SK-N-MC (cell line): ENCODE data around the gene MACF1.
A peak's percentile ranks its signal among the peaks of the same experiment; 100 is the strongest.

ENCODE experiments used
- DNase-seq: peaks from one replicate; pipeline ENCODE4 v3.0.0-alpha.2; 2011; ENCODE audit warnings: low read depth, low spot score
- H3K27ac ChIP-seq: fragments of 200-600 bp; sonication (generic); 2 replicates; pipeline ENCODE4 v1.5.1; 2016; ENCODE audit warnings: mixed run types
- H3K36me3 ChIP-seq: fragments of 200-600 bp; sonication (generic); 2 replicates; pipeline ENCODE4 v1.6.1; 2017; ENCODE audit warnings: antibody characterized with exemption, low read length, mixed read lengths; ENCODE audit not compliant: insufficient read depth
- H3K4me3 ChIP-seq: fragments of 200-600 bp; sonication (generic); 2 replicates; pipeline ENCODE4 v1.5.1; 2016
- H3K9ac ChIP-seq: fragments of 200-600 bp; sonication (generic); 2 replicates; pipeline ENCODE4 v1.8.0; 2017; ENCODE audit warnings: mixed run types, mixed read lengths; ENCODE audit not compliant: insufficient read length
- H3K9me3 ChIP-seq: fragments of 200-600 bp; sonication (generic); 2 replicates; pipeline ENCODE4 v1.6.1; 2017; ENCODE audit warnings: low read depth, mild to moderate bottlenecking, antibody characterized with exemption, low read length, moderate library complexity, mixed read lengths
- EZH2 ChIP-seq: fragments of 200-600 bp; sonication (generic); IDR thresholded peaks from one replicate; pipeline ENCODE4 v1.6.1; 2017; ENCODE audit warnings: antibody characterized with exemption
- FOXP2 ChIP-seq: optimal IDR thresholded peaks from 2 replicates; pipeline ENCODE3; 2011; ENCODE audit warnings: mild to moderate bottlenecking, moderate library complexity; ENCODE audit not compliant: insufficient read depth; ENCODE audit errors: extremely low read length, control extremely low read depth
- POLR2AphosphoS5 ChIP-seq: IDR thresholded peaks from 2 replicates; pipeline ENCODE4 v1.6.1; 2012; ENCODE audit warnings: mild to moderate bottlenecking, low read depth, low read length, borderline replicate concordance

MACF1 gene

GRCh38 chr1:39236971-39237370 is 32.5 kb downstream of the MACF1 start:
- Histone ChIP-seq H3K9ac (no peak overlapping the region), H3K4me3 (no peak overlapping the region), H3K27ac (no peak overlapping the region), H3K36me3 (no peaks in the 10 kb centered on the region), H3K9me3 (no peaks in the 10 kb centered on the region)
- TF ChIP-seq FOXP2 (no peak), EZH2 (no peak), POLR2AphosphoS5 (no peak)
- no peak for DNase-seq

- no peak for TF ChIP-seq FOXP2
- no peak for TF ChIP-seq EZH2
- TF ChIP-seq POLR2AphosphoS5: no peak
- Histone ChIP-seq H3K9me3 (no peaks in the 10 kb centered on the region), H3K9ac (no peak overlapping the region), H3K4me3 (no peak overlapping the region), H3K36me3 (no peaks in the 10 kb centered on the region), H3K27ac (no peak overlapping the region)
- DNase-seq: no peak
Observed at GRCh38 chr1:39238476-39238875, 34.0 kb downstream of the MACF1 start.

- no peak overlapping the region for H3K27ac ChIP-seq
- no peaks in the 10 kb centered on the region for H3K9me3 ChIP-seq
- TF ChIP-seq FOXP2 (no peak), POLR2AphosphoS5 (no peak), EZH2 (no peak)
- H3K4me3 ChIP-seq: no peak overlapping the region
- DNase-seq: no peak
- no peaks in the 10 kb centered on the region for H3K36me3 ChIP-seq
- H3K9ac ChIP-seq: no peak overlapping the region
Observed at GRCh38 chr1:39239968-39240367, 35.5 kb downstream of the MACF1 start.

GRCh38 chr1:39243302-39243701 is 38.8 kb downstream of the MACF1 start:
- Histone ChIP-seq H3K9me3 (no peaks in the 10 kb centered on the region), H3K4me3 (no peak overlapping the region), H3K27ac (no peak overlapping the region), H3K9ac (no peak overlapping the region), H3K36me3 (no peaks in the 10 kb centered on the region)
- no peak for DNase-seq
- no peak for TF ChIP-seq POLR2AphosphoS5
- TF ChIP-seq FOXP2: no peak
- no peak for TF ChIP-seq EZH2

GRCh38 chr1:39250460-39251240 is 46.2 kb downstream of the MACF1 start:
- DNase-seq: no peak
- H3K9me3 ChIP-seq: no peaks in the 10 kb centered on the region
- H3K4me3 ChIP-seq: no peak overlapping the region
- no peaks in the 10 kb centered on the region for H3K36me3 ChIP-seq
- TF ChIP-seq EZH2 (no peak), POLR2AphosphoS5 (no peak), FOXP2 (no peak)
- H3K27ac ChIP-seq: no peak overlapping the region
- no peak overlapping the region for H3K9ac ChIP-seq

- no peak overlapping the region for H3K9ac ChIP-seq
Observed at GRCh38 chr1:39255222-39255621, 50.7 kb downstream of the MACF1 start.

GRCh38 chr1:39258146-39258924 is 53.8 kb downstream of the MACF1 start:
- Histone ChIP-seq H3K9ac (no peak overlapping the region), H3K36me3 (no peaks in the 10 kb centered on the region), H3K4me3 (no peak overlapping the region), H3K9me3 (no peaks in the 10 kb centered on the region), H3K27ac (no peak overlapping the region)
- TF ChIP-seq EZH2: no peak
- no peak for TF ChIP-seq FOXP2
- no peak for TF ChIP-seq POLR2AphosphoS5
- DNase-seq: peak; percentile 26

More at GRCh38 chr1:39255222-39255621, 50.7 kb downstream of the MACF1 start:
- H3K4me3 ChIP-seq: no peak overlapping the region
- no peak for TF ChIP-seq FOXP2
- no peak for TF ChIP-seq POLR2AphosphoS5
- no peak for TF ChIP-seq EZH2
- no peaks in the 10 kb centered on the region for H3K36me3 ChIP-seq
- DNase-seq: no peak
- H3K27ac ChIP-seq: no peak overlapping the region
- H3K9me3 ChIP-seq: no peaks in the 10 kb centered on the region

- DNase-seq: no peak
- Histone ChIP-seq H3K9me3 (no peaks in the 10 kb centered on the region), H3K9ac (no peak overlapping the region), H3K4me3 (no peak overlapping the region), H3K27ac (no peak overlapping the region), H3K36me3 (no peaks in the 10 kb centered on the region)
- no peak for TF ChIP-seq POLR2AphosphoS5
- TF ChIP-seq FOXP2: no peak
- TF ChIP-seq EZH2: no peak
Observed at GRCh38 chr1:39258925-39259244, 54.4 kb downstream of the MACF1 start.
